Measurements from ENCODE around the gene INPP5A. TPM values are rescaled to one million over a fixed set of nuclear protein-coding genes. Genes with fewer than 3 reads are reported as not detected.
"Not testable (repeated sequence)": the region's sequence is repeated elsewhere in the genome, so short reads cannot be mapped to it uniquely, and the experiment has no call there.

Gene INPP5A
- total RNA-seq, result 20.9 and 22.3 TPM in 2 replicates

- DNase-seq (ENCODE audit: low read depth in 2 of 2), result no peak
Observed at GRCh38 chr10:132537684-132538001, at the start of gene INPP5A. Gene INPP5A (plus strand): TSS chr10:132537787. CDS start chr10:132538097, 310 bp downstream.

GRCh38 chr10:132488231-132488821, 49.3 kb upstream of the INPP5A start:
- no peak for DNase-seq (ENCODE audit: low read depth in 2 of 2)

GRCh38 chr10:132489053-132489703, 48.4 kb upstream of the INPP5A start:
- no peak for DNase-seq (ENCODE audit: low read depth in 2 of 2)

GRCh38 chr10:132489704-132490534, 47.7 kb upstream of the INPP5A start:
- no peak for DNase-seq (ENCODE audit: low read depth in 2 of 2)

GRCh38 chr10:132491534-132491933, 46.1 kb upstream of the INPP5A start:
- not testable (repeated sequence) for DNase-seq (ENCODE audit: low read depth in 2 of 2)

GRCh38 chr10:132492323-132493025, 45.1 kb upstream of the INPP5A start:
- DNase-seq (ENCODE audit: low read depth in 2 of 2), result no peak

GRCh38 chr10:132493246-132493755, 44.3 kb upstream of the INPP5A start:
- DNase-seq (ENCODE audit: low read depth in 2 of 2), result no peak

- no peak for DNase-seq (ENCODE audit: low read depth in 2 of 2)
Observed at GRCh38 chr10:132493756-132494290, 43.8 kb upstream of the INPP5A start.

- no peak for DNase-seq (ENCODE audit: low read depth in 2 of 2)
Observed at GRCh38 chr10:132494866-132495630, 42.5 kb upstream of the INPP5A start.

- DNase-seq (ENCODE audit: low read depth in 2 of 2), result no peak
Observed at GRCh38 chr10:132496360-132497062, 41.1 kb upstream of the INPP5A start.

GRCh38 chr10:132497063-132497680, 40.4 kb upstream of the INPP5A start:
- DNase-seq (ENCODE audit: low read depth in 2 of 2), result no peak

GRCh38 chr10:132497861-132498561, 39.6 kb upstream of the INPP5A start:
- DNase-seq (ENCODE audit: low read depth in 2 of 2), result no peak

GRCh38 chr10:132498562-132499366, 38.8 kb upstream of the INPP5A start:
- DNase-seq (ENCODE audit: low read depth in 2 of 2), result no peak

GRCh38 chr10:132499367-132499685, 38.3 kb upstream of the INPP5A start:
- DNase-seq (ENCODE audit: low read depth in 2 of 2), result no peak

GRCh38 chr10:132500781-132501415, 36.7 kb upstream of the INPP5A start:
- DNase-seq (ENCODE audit: low read depth in 2 of 2), result no peak

GRCh38 chr10:132502544-132503300, 34.9 kb upstream of the INPP5A start:
- DNase-seq (ENCODE audit: low read depth in 2 of 2), result no peak
